ENCODE results near the gene WDFY3. TPM values are rescaled to one million over a fixed set of nuclear protein-coding genes. Genes with fewer than 3 reads are reported as not detected.

WDFY3 gene
- polyA plus RNA-seq, 2 of the 4 experiments (the other 2 are of a cell fraction), result 6.6 to 25.1 TPM

DNA sequence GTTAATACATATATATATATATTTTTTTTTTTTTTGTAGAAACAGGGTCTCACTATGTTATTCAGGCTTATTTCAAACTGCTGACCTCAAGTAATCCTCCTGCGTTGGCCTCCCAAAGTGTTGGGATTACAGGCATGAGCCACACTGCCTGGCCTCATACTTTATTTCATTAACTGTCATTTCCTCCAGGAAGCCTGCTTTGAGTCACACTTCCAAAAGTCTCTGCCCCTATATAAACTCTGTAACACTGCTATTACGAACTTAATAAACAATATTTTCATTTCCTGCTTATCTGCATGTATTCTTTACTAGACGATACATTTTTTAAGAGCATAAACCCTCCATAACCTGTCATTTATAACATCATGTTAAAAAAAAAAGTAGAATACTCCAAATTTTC, 167.2 kb downstream of the WDFY3 start (continued):
- TF ChIP-seq FOSL2 (IDR thresholded peaks at IDR 0.05) (no peak), FOSL2 (CRISPR knock-in tag; IDR thresholded peaks at IDR 0.05) (no peak), KDM5A (IDR thresholded peaks at IDR 0.05) (no peak)

- Histone ChIP-seq H3K4me2 (no peak overlapping the region), H3K4me3 (no peak overlapping the region), H3K4me1 (no peaks in the 10 kb centered on the region), H3K27ac (no peak overlapping the region), H3K9me3 (no peaks in the 10 kb centered on the region)
- ATAC-seq (no peak), DNase-seq (ENCODE audit: low read depth in 1 of 2, low spot score in 1 of 2) (no peak), FAIRE-seq (no peak)
- ChIA-PET POLR2A (no interaction called here), CTCF (no interaction called here)
- WGBS (ENCODE audit: missing lambda C conversion rate), result 87% methylated on average over 3 of the region's 3 CpGs
- no peak for TF ChIP-seq PHF8 (IDR thresholded peaks at IDR 0.05; ENCODE audit: borderline replicate concordance, low read depth)
- TF ChIP-seq E2F6 (IDR thresholded peaks at IDR 0.05; ENCODE audit: borderline replicate concordance, low read depth), result no peak
- no peak for TF ChIP-seq ZC3H11A (IDR thresholded peaks at IDR 0.05)
- TF ChIP-seq RCOR1 (IDR thresholded peaks at IDR 0.05; ENCODE audit: low read depth, low read length), result no peak
Measured at GRCh38 chr4:84796394-84796793, 170.1 kb downstream of the WDFY3 start.

DNA sequence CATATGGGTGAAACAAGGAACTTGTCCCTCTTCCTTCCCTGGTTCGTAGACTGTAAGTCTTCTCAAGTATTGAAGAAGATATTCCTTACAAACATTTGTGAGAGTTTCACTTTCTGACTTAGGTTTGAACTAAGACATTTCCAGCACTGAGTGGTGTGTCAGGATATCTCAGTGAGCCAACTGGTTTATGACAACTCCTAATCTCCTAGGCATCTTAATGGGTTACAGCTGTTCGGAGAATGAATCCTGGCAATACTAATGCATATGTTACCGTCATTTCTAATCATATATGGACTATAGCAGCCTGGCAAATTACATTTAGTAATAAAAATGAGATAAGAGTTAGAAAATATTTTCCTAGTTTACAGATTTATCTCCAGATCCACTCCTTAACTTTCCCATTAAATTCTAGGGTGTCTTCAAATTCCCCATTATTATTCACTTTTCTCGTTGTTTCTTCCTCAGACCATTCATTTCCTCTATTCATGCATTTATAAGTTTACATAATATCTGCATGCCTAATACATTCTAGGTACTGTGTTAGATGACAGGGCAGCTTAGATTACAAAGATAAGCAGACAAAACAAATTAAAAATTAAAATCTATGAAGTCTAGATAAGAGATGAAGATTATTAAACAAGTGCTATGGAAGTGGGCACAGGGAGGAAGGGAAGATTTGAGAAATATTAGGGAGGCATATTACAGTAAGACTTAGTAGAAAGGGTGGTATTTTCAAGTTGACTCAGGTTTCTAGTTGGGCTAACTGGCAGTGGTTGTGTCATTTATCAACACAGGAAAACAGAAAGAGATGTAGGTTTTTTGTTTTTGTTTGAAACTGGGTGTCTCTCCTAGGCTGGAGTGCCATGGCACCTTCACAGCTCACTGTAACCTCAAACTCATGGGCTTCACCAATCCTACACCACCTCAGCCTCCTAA, 173.9 kb downstream of the WDFY3 start:
- no peak overlapping the region for H3K4me2 ChIP-seq
- DNase-seq (ENCODE audit: low read depth in 1 of 2, low spot score in 1 of 2), result no peak
- no peak for TF ChIP-seq USF2 (IDR thresholded peaks at IDR 0.05)
- TF ChIP-seq SREBF2 (IDR thresholded peaks at IDR 0.05), result no peak
- TF ChIP-seq MAZ (IDR thresholded peaks at IDR 0.05; ENCODE audit: borderline replicate concordance, low read depth, low read length), result no peak
- no peak for TF ChIP-seq GATA3 (IDR thresholded peaks at IDR 0.05; ENCODE audit: borderline replicate concordance)
- no peak for TF ChIP-seq RARB (CRISPR knock-in tag; IDR thresholded peaks at IDR 0.05)
- no peak for TF ChIP-seq EHMT2 (IDR thresholded peaks at IDR 0.05; ENCODE audit: low read depth)
- TF ChIP-seq HOXA7 (CRISPR knock-in tag; IDR thresholded peaks at IDR 0.05), result no peak
- TF ChIP-seq ZNF302 (CRISPR knock-in tag; IDR thresholded peaks at IDR 0.05), result no peak
- no peak for ATAC-seq
- ChIA-PET POLR2A (no interaction called here), CTCF (no interaction called here)
- H3K4me1 ChIP-seq, result no peaks in the 10 kb centered on the region
- no peaks in the 10 kb centered on the region for H3K9me3 ChIP-seq
- WGBS (ENCODE audit: missing lambda C conversion rate), result 93% methylated on average over 4 of the region's 4 CpGs
- no peak for FAIRE-seq
- H3K27ac ChIP-seq, result no peak overlapping the region
- no peak overlapping the region for H3K4me3 ChIP-seq

DNA sequence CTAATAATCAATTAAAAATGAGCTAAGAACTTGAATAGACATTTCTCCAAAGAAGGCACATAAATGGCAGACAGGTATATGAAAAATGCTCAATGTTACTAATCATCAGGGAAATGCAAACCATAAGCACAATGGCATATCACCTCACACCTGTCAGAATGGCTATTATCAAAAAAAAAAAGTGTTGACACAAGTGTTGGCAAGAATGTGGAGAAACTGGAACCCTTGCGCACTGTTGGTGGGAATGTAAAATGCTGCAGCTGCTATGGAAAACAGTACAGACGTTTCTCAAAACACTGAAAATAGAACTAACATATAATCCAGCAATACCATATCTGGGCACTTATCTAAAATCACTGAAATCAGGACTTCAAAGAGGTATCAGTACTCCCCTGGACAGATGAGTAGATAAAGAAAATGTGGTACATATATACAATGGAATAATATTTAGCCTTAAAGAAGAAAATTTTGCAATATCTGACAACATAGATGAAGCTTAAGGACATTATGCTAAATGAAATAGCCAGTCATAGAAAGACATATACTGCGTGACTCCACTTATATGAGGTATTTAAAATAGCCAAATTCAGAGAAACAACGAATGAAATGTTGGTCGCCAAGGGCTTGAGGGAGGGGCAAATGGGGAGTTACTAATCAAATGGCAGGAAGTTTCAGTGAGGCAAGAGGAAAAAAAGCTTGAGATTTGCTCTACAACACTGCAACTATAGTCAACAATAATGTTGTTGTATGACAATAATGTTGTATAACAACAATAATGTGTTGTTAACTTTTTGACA, 175.5 kb downstream of the WDFY3 start:
- CTCF ChIA-PET, result interaction anchor here (1.5 kb wide), 1 partner anchor 180 kb away, joined by 3 read pairs; no protein-coding TSS in a partner anchor
- Histone ChIP-seq H3K4me2 (no peak overlapping the region), H3K27ac (no peak overlapping the region), H3K4me3 (no peak overlapping the region), H3K9me3 (no peaks in the 10 kb centered on the region), H3K4me1 (no peaks in the 10 kb centered on the region)
- POLR2A ChIA-PET, result no interaction called here
- ATAC-seq (no peak), DNase-seq (ENCODE audit: low read depth in 1 of 2, low spot score in 1 of 2) (no peak), FAIRE-seq (no peak)
- WGBS (ENCODE audit: missing lambda C conversion rate), result 91% methylated on average over 5 of the region's 5 CpGs
- TF ChIP-seq RNF2 (IDR thresholded peaks at IDR 0.05; ENCODE audit: borderline replicate concordance, low read depth) (no peak), REST (IDR thresholded peaks at IDR 0.05) (no peak), FOXS1 (CRISPR knock-in tag; IDR thresholded peaks at IDR 0.05) (no peak), MAZ (IDR thresholded peaks at IDR 0.05; ENCODE audit: borderline replicate concordance, low read depth, low read length) (no peak), CHD2 (IDR thresholded peaks at IDR 0.05; ENCODE audit: low read length, partially characterized antibody) (no peak), E2F6 (IDR thresholded peaks at IDR 0.05; ENCODE audit: borderline replicate concordance, low read depth) (no peak)
- TF ChIP-seq, protein P1, sequence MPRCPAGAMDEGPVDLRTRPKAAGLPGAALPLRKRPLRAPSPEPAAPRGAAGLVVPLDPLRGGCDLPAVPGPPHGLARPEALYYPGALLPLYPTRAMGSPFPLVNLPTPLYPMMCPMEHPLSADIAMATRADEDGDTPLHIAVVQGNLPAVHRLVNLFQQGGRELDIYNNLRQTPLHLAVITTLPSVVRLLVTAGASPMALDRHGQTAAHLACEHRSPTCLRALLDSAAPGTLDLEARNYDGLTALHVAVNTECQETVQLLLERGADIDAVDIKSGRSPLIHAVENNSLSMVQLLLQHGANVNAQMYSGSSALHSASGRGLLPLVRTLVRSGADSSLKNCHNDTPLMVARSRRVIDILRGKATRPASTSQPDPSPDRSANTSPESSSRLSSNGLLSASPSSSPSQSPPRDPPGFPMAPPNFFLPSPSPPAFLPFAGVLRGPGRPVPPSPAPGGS (IDR thresholded peaks at IDR 0.05), result no peak
